AG10803 (cell line): ENCODE measurements around the gene ABCA2.
"Not testable (repeated sequence)": the region's sequence is repeated elsewhere in the genome, so short reads cannot be mapped to it uniquely, and the experiment has no call there.

Experiments
- DNase-seq: peaks from one replicate; pipeline ENCODE4 v3.0.0; 2010; ENCODE audit warnings: low read depth
- H3K4me3 ChIP-seq: 2 replicates; pipeline ENCODE4 v1.5.1; 2011; ENCODE audit warnings: mild to moderate bottlenecking, low read length, control low read depth
- TF ChIP-seq, protein P1 (sequence below): conservative IDR thresholded peaks from 2 replicates; pipeline ENCODE4 v1.5.1; 2011; ENCODE audit warnings: mild to moderate bottlenecking, low read length, control low read depth, inconsistent platforms

ABCA2 gene

DNA sequence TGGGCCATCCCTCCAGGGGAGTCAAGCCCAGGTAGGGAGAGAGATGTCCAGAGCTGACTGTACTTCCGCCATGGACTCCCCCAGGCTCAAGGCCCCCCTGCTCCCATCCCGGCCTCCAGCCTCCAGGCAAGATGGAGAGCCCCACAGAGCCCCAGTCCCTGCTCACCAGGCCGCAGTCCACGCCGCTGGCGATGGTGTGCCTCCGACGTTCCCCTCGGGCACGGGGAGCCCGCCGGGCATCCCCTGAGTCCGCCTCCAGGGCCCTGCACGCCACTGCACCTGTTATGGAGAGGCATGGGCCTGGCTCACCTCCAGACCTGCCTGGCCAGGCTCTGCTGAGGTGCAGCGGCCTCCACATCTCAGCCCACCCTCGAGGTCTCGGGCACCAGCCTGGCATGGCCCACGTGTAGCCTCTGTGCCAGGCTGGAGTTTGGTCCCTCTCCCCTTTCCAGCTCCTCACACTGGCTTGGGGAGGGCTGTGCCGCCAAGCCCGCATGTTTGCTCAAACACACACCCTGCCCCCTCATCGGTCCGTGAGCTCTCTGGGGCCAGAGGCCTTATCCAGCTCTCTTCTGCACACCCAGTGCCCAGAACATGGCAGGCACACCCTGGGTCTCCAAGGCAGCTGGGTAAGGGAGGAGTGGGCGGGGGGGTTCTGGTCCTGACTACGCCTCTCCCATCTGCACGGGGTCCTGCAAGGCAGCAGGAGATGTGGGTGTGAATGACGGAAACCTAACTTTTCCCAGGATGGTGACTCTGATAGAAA, 38.2 kb upstream of the ABCA2 start:
- no peak for DNase-seq
- no peak overlapping the region for H3K4me3 ChIP-seq
- TF ChIP-seq, protein P1, sequence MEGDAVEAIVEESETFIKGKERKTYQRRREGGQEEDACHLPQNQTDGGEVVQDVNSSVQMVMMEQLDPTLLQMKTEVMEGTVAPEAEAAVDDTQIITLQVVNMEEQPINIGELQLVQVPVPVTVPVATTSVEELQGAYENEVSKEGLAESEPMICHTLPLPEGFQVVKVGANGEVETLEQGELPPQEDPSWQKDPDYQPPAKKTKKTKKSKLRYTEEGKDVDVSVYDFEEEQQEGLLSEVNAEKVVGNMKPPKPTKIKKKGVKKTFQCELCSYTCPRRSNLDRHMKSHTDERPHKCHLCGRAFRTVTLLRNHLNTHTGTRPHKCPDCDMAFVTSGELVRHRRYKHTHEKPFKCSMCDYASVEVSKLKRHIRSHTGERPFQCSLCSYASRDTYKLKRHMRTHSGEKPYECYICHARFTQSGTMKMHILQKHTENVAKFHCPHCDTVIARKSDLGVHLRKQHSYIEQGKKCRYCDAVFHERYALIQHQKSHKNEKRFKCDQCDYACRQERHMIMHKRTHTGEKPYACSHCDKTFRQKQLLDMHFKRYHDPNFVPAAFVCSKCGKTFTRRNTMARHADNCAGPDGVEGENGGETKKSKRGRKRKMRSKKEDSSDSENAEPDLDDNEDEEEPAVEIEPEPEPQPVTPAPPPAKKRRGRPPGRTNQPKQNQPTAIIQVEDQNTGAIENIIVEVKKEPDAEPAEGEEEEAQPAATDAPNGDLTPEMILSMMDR, result no peak

DNA sequence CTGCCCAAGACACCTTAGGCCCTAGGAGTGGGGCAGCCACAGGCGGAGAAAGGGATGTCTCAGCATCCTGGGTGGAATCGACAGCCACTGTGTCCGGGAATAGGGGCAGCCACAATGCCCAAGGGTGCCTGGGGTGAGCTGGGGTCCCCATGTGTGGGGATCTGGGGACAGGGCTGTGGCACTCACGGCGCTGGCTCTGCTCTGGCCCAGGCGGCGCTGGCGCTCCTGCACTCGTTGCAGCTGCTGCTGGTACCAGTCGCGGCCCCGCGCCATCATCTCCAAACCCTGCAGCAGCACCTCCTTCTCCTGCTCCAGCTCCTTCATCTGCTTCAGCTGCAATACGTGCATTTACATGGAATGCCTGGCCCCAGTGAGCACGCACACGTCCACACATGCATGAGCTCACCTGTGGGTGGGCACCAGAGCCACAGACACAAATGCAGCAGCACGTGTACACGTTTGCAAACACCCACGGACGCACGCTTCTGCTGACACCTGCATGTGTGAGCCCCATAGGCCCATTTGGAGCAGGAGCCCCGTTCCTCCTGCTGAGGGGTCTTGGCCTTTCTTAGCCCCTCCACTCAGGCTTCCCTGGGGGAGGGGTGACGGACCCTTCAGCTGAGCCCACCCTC, 37.4 kb upstream of the ABCA2 start:
- no peak for DNase-seq
- TF ChIP-seq, protein P1, result no peak
- H3K4me3 ChIP-seq, result no peak overlapping the region

DNA sequence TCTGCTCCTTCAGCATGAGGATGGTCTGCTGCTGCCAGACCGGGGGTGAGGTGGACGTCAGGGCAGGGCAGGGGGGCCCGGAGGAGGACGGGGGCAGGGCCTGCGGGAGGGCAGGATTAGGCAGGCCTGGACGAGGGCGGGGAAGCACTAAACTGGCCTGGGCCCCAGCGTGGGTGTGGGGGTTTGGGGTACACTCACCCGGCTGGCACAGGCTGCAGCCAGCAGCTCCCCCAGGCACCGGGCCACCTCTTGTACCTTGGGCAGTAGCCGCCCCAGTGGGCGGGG, 36.8 kb upstream of the ABCA2 start:
- H3K4me3 ChIP-seq, result no peak overlapping the region
- TF ChIP-seq, protein P1, result no peak
- DNase-seq, result no peak

DNA sequence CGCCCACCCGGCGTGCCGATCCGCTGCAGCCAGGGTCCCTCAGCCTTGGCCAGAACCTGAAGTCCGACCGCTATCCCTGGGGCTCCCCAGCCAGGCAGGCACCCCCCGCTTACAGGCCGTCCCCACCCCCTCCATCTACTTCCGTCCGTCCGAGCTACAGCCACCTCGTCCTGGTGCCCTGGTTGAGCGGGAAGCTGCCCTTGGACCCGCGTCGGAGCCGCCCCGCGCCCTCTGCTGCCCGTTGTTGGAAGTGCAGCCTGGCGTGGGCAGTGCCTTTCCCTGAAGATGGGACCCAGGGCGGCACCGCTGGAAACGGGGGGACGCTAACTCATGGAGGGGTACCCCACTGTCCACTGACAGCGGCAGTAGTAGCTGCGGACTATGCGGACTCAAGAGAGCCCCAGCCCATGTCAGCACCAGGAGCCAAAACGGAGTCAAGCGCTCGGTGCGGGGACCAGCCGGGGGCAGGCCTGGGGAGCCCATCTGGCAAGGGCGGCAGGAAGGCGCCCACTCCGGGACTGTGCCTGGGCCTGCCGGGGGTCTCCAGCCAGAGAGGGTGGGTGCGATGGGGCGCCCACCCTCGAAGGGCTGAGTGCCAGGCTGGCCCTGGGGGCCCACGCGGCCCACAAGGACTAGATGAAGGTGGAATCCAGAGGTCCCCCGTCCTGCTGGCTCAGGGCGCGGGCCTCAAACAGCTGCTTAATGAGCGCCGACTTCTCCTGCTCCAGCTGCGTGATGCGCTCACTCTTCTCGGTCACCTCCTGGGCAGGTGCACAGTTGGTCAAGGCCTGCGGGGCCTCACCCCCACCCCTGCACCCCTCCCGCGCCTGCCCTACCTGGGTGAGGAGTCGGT, 36.2 kb upstream of the ABCA2 start:
- peak; percentile 40 for DNase-seq
- H3K4me3 ChIP-seq, result no peak overlapping the region
- TF ChIP-seq, protein P1, result peak; percentile 75

- DNase-seq, result no peak
- no peak overlapping the region for H3K4me3 ChIP-seq
- TF ChIP-seq, protein P1, result no peak
These were observed 35.4 kb upstream of the ABCA2 start for GRCh38 chr9:137063311-137064026.

DNA sequence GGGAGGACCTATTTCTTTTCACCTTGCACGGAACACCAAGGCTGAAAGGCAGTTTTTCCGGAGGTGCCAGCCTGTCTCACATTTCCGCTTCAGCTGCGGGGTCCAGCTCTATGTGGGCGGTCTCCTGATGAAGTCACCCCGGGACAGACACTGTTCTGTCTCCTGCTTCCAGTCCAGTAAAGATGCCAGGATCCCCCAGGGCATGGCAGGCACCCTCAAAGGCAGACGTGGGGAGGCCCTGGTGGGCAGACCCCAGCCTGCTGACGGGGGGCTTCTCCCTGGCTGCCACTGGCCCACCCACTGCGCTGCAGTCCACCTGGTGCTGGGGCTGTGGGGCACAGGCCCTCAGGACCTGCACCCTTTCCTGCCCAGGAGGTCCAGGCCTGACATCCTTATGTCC, 34.8 kb upstream of the ABCA2 start:
- not testable (repeated sequence) for H3K4me3 ChIP-seq, DNase-seq

GRCh38 chr9:137062384-137062783, 34.3 kb upstream of the ABCA2 start:
- DNase-seq, result no peak
- TF ChIP-seq, protein P1, result no peak
- no peak overlapping the region for H3K4me3 ChIP-seq
